GM18867 (cell line): ENCODE data around the gene TIMD4.

Source experiments
- ATAC-seq: cut with Tn5 transposase; IDR thresholded peaks from one replicate; pipeline ENCODE4 v1.9.1; 2021; ENCODE audit warnings: mild to moderate bottlenecking, moderate library complexity; ENCODE audit not compliant: unreplicated experiment

The TIMD4 gene

DNA sequence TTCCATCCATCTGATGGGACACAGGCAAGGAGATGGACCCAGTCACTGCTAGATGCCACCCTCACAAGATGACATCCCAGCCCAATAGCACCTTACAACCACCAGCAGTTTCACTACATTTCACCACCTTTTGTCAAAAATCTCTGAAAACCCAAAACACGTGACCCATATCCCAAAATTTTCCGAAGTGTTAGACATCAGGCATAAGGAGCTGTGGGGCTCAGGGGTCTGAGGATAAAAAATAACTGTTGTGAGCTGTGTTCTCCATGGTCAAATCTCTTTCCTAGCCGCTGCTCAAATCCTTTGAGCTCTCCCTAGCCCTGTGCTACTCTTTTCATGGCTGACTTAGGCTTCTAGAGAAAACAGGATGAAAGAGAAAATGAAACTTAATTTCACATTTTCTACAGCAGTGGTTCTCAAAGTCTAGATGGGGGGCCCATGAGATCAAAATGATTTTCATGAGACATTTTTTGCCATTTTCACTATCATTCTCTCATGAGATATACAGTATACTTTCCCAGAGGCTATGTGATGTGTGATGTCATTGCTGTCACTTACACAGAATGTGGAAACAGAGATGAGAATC is 40.7 kb downstream of the TIMD4 start:
- peak; percentile 50 for ATAC-seq

DNA sequence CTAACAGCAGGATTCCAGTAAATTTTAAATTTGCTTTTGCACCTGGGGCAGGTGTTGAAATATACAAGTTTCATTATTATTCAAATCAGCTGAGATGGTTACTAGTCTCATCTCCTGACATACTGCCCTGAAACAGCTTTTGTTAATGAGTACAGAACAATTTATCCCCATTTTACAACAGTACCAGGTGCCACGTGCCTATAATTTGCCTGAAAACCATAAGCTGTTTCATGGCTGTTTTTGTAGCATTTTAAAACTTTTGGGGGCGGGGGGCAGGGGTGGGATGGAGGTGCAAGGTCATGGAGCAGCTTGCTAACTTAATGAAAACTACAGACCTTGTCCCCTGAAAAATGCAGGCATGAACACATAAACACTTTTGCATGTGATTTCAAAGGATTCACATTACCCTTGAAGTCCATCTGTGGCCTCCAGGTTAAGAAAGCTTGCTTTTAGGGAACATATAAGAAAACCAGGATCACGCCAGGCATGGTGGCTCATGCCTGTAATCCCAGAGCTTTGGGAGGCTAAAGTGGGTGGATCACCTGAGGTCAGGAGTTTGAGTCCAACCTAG is 42.1 kb downstream of the TIMD4 start:
- ATAC-seq = peak; percentile 47

DNA sequence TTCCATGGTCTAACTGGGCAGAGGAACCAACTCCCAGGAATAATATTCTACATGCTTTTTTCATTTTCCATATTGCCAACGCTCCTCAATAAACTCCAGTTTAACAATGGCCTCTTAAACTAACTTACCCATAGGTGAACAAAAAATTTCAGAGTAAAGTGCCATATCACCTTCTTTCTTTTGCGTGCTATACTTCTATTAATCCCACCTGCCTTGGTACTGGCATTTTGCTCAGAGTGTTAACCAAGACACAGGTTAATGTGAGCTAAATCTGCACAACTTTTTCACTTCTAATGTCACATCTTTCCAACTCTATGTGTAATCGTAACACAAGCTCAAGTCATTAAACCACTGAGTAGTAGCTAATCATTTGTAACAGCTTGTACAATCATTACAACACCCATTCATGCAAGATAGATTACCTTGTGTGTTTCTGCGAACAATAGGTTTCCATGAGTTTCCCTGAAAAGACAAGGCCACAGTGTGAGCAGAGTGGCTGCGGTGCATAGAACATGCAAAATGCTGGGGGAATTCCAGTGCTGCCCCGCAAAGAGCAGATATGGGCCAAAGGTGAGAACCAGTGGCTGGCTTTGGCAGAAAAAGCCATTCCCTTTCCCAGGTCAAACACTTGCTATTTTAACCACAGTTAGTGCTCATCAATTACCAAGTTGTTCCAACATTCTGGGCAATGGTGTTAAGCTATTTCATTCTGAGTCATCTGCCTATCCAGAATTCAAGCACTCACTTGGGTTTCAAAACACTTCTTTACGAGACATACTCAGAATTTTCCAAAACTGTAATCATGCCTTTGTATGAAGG is 42.8 kb downstream of the TIMD4 start:
- peak; percentile 50 for ATAC-seq

DNA sequence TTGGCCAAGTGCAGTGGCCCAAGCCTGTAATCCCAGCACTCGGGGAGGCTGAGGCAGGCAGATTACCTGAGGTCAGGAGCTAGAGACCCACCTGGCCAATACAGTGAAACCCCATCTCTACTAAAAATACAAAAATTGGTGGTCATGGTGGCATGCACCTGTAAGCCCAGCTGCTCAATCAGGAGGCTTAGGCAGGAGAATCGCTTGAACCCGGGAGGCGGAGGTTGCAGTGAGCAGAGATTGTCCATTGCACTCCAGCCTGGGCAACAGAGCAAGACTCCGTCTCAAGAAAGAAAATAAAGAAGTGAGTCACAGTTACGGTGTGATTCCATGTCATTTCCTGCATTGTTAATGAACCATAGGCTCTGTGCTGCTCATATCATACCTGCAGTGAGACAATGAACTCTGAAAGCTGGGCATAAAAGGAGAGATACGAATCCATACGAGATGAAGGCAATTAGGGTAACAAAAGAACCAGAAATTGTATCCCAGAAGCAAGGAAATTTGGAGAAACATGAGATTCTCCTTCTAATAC is 44.6 kb downstream of the TIMD4 start:
- ATAC-seq = no peak

DNA sequence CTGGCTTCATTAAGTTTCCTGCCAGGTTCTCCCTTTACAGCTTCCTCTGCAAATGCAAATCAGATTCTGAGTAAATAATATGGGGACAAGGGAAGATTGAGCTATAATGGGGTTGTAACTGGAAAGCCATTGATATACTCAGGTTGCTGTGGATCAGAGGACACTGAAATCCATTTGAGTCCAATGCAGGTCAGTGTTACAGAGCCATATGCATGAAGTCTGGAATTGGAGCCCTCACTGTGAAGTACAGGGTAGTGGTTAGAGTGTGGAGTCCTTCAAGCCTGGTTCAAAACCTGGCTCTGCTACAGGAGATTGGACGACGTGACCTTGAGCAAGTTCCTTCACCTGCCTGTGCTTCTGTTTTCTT is 48.7 kb downstream of the TIMD4 start:
- peak; percentile 7 for ATAC-seq

DNA sequence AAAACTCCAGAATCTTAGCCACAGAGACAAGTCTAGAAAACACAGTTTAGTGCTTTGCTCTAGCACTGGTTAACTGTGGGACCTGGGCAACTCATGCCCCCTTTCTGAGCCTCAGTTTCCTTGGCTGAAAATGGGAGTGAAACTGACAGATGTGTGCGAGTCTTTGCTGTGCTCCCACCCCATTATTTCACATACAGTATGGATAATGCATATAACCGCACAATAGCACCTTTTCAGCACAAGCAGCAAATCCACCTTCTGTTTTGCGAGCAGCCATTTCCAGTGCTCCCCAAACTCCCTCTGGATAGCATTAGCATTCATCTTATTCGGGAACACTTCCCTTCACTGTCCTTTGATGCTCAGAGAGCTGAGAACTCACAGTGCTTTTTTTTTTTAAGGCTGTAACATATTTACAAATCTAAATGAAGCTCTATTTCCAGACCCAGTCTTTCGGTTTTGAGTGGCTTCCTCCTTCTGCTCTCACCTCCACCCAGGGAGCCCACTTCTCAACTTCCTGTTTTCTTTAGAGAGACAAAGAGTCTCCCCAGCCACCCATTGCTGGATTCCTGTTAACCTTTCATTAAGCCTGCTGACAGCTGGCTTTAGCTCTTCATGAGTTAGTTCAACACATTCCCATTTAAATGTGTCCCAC is 49.2 kb downstream of the TIMD4 start:
- peak; percentile 93 for ATAC-seq

DNA sequence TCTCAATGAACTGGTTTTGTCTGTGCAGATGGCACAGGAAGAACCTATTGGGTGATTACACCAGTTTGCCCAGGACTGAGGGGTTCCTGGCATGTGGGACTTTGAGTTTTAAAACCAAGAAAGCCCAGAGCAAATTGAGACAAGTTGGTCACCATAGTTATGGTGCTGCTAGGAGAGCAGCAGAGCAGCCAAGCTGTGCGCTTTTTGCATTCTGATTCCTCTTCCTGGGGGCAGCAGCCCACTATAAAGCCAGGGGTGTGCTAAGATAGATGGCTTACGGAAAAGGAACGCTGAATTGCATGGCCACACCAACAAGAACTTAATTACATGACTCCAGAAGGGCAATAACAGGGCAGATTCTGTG is 49.7 kb downstream of the TIMD4 start:
- ATAC-seq = no peak

DNA sequence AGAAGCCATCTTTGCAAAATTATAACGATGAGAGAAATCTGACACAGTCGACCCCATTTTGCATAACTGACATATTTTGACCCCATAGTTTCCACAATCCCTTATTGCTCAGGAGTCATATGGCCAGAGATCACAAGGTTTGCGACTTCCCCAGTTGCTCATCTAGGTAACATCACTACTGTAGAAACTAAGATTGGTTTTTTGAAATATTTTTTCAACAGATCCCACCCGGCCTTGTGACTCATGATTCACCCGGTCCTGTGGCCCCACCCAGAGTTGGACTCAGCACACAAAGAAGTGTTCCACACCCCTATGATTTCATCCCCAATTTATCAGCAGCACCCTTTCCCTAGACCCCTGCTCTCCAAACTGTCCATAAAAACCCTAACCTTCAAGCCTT is 50.2 kb downstream of the TIMD4 start:
- ATAC-seq = no peak

DNA sequence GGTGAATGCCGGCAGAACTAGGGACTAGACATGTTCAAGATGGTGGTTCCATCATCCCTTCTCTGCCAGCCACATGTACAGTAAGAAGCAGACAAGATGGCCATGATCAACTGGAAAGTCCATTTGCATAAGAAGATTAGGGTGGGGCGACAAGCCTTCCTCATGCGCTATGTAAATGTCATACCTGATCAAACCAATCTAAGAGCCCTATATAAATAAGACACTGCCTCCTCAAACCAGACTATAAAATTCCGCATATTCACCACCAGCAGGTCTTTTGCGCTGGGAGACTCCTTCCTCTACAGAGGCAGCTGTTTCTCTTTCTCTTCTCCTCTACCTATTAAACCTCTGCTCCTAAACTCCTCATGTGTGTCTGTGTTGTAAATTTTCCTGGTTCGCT is 53.8 kb downstream of the TIMD4 start:
- no peak for ATAC-seq

DNA sequence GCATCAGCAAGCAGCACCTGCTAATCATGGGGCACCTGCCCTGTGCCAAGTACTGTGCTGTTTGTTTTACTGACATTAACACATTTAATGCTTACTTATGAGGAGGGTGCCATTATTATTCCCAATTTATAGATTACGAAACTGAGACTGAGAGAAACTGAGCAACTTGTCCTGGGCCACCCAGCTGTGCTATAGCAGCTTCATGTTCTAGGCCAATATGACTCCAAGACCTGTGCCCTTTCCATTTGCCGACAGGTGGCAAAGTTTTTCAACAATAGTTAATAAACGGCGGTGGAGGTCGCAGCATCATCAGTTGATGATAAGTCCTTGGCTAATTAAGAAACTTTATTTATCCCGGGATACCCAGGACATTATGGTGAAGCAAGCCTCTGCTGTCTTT is 55.4 kb downstream of the TIMD4 start:
- no peak for ATAC-seq

DNA sequence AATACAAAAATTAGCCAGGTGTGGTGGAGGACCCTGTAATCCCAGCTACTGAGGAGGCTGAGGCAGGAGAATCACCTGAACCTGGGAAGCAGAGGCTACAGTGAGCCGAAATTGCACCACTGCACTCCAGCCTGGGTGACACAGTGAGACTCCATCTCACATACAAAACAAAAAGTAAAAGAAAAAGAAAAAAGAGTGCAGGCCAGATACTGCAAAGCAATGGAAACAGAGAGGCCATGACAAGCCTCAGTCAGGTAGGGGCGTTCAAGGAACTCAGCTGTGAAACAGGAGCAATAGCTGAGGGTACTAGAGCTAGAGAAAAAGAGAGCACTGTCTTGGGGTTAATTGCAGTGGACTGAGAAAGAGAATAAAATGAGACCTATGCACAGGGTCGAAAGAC is 56.2 kb downstream of the TIMD4 start:
- no peak for ATAC-seq

DNA sequence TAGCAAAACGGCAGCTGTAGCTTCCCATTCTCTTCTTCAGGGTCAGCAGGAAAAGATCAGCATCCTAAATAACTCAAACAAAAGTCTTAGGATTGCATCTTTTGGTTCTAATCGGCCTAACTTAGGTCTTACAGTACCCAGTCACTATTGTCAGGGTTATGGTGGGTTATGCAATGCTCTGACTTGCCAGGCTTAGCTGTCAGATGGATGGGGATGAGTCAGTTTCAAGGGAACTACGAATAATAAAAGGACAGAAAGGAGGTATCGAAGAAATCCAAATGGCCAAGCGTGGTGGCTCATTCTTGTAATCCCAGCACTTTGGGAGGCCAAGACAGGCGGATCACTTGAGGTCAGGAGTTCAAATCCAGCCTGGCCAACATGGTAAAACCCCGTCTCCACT is 66.5 kb downstream of the TIMD4 start:
- no peak for ATAC-seq

DNA sequence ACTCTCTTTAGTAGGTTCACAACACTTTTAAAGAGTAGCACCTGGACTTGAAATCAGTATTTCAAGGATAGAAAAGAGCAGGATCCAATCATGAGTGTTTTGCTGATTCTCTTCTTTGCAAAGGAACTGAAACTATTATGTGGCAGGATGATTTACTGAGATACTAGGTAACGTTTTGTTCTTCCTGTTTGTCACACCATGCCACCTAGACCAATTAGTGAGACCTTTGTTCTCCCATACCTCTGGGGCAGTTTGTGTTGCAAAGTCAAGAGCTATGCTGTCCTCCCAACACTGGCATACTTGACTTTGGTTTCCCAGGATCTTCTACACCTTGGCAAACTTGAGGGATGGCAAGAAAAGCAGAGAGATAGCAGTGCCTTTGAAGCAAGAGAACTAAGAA is 69.5 kb downstream of the TIMD4 start:
- peak; percentile 88 for ATAC-seq

DNA sequence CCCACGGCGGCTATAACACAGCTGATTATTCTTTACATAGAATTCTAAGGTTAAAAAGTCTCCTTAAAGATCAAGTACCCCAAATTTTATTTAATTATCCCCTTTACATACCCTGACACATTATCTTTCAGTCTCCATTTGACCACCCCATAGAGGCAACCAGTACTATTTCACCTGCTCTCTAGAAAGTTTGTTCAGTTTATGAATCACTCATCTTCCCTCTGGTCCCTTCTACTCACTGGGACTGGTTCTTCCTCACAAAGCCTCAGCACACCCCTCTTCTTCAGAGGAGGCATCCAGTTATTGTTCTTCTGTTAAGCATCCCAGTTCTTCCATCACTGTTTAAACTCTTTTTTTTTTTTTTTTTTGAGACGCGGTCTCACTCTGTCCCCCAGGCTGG is 70.2 kb downstream of the TIMD4 start:
- ATAC-seq = no peak

DNA sequence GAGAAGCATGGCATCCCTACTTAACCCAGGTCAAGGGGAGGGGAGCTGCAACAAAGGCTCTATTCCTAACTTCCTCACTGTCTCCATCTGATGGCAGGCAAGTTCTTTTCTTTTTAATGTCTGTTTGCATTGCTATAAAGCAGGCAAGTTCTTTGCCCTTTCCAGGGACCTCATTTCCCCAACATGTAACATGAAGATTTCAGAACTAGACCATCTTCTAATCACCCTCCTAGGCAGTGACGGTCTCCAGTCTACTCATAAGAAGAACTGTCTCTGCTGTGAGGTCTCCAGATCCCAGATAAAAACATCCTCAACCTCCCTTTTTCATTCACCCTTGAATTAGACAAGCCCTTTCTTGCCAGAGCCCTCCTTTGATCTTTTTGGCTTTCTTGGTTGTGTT is 70.8 kb downstream of the TIMD4 start:
- no peak for ATAC-seq

DNA sequence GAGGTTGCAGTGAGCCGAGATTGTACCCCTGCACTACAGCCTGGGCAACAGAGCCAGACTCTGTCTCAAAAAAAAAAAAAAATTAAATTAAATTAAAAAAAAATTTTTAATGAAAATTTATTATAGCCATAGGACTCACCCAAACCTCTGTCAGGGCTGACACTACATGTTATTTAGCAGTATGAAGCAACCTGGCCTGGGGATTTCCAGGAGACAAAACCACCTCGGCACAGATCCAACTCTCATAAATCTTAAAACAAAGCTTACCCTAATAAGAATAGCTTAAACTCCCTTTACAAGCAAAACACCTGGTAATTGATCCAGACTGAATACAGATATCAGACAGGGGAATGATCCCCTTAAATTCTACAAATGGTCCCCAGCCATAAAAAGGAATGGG is 74.5 kb downstream of the TIMD4 start:
- no peak for ATAC-seq

DNA sequence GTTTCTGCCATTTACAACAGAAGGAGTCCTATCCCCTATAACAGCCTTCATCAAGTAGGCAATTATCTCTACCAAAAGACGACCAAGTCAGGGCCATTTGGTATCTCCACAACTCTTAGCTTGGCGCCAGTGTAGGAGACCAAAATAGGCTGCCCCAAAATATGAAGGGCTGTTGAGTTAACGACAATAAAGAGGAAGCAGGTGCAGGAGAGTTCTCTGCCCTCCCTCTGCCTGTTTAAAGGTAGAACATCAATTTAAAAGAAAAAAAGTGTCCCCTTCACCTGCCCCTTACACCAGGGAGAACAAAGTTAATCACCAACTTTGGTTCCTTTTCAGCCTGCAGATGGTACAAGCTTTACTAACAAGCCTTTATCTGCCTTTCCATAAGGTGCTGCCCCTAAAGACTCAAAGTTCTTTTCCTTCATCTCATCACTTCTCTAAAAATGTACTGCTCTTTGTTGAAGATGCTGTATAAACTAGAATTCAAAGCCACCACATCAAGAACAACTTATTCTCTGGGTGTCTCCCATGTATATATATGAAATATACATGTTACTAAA is 79.6 kb downstream of the TIMD4 start:
- no peak for ATAC-seq

DNA sequence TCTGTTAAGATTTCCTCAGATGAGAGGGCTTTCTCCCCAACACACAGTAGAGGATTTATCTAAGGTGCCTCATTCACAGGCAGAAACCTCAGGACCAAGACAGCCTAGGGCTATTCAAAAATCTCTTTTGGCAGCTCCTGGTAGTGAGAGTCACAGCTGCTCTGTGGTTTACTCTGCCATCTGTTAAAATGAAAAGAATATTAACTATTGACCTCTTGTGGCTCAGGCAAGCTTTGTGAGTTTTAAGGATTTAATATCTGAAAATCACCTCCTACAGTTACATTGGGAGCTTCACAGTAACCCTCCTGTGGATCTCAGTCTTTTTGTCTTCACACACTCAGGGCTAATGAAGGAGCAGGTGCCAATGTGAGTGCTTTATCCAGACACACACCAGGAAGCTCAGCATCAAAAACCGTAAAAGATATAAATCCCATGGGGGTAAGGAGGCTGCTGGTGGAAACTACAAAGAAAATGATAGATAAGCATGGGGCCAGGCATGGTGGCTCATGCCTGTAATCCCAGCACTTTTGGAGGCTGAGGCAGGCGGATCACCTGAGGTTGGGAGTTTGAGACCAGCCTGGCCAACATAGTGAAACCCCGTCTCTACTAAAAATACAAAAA is 83.3 kb downstream of the TIMD4 start:
- peak; percentile 98 for ATAC-seq

DNA sequence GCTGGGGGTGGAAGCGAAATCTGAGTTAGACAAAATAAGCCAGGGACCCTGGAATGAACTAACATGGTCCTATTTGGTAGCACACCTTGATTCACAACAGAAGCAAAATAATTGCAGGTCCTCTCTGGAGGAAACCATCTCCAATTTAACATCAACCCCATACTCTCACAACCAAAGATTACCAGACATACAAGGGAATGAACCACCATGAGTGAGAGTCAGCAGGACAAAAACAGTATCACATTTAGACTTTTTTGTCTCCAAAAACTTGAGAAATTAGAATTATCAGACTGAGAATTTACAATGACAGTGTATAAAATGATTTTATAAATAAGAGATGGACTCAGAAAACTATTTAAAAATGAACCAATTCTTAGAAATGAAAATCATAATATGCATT is 91.8 kb downstream of the TIMD4 start:
- no peak for ATAC-seq

DNA sequence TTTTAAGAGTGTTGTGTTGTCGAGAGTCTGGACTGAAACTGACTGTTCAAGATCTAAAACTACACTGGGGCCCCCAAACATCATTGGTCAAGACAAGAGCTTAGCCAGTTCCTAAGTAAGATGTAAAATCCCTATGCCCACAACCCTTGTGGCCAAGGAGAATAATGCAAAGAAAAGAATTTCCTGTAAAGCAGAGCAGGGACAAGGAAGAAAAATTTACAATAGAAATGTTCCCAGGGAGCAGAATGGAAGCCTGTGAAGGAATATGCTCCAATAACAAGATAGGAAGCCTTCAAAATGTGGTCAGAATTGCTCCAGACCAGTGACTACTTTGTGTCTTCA is 92.6 kb downstream of the TIMD4 start:
- ATAC-seq = no peak
